Measurements from ENCODE around the gene NPLOC4.
A peak's percentile ranks its signal among the peaks of the same experiment; 100 is the strongest.

NPLOC4 gene

DNA sequence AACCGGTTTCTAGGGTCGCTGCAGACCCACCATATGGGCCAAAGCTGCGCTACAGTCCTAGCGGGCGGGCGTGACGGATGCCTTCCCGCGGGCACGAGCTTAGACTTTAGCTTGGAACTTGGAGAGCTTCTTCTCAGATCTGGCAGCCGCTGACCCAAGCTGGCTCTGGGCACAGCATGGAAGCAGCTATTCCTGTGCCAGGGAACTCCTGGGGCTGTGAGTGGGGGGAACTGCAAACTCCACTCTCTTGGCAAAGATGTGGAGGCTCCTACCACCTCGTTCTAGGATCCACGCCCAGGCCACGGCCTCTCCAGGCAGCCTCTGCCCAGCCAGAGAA is 93.6 kb downstream of the NPLOC4 start:
- no peak overlapping the region for H3K4me3 ChIP-seq (ENCODE audit: low read length)
- H3K27me3 ChIP-seq (replicated peaks; ENCODE audit: control insufficient read depth, insufficient read depth, low read length), result no peaks in the 10 kb centered on the region
- H3K9me3 ChIP-seq (ENCODE audit: control insufficient read depth, low read length), result no peaks in the 10 kb centered on the region
- H3K36me3 ChIP-seq (ENCODE audit: control insufficient read depth, insufficient read depth, low read length, severe bottlenecking), result peaks cover 64% of the 10 kb centered on the region
- H3K4me1 ChIP-seq (ENCODE audit: control insufficient read depth, insufficient read depth, low read length), result no peaks in the 10 kb centered on the region
- H3K9ac ChIP-seq (ENCODE audit: low read length), result no peak overlapping the region
- no peak for DNase-seq (ENCODE audit: low read depth)

DNA sequence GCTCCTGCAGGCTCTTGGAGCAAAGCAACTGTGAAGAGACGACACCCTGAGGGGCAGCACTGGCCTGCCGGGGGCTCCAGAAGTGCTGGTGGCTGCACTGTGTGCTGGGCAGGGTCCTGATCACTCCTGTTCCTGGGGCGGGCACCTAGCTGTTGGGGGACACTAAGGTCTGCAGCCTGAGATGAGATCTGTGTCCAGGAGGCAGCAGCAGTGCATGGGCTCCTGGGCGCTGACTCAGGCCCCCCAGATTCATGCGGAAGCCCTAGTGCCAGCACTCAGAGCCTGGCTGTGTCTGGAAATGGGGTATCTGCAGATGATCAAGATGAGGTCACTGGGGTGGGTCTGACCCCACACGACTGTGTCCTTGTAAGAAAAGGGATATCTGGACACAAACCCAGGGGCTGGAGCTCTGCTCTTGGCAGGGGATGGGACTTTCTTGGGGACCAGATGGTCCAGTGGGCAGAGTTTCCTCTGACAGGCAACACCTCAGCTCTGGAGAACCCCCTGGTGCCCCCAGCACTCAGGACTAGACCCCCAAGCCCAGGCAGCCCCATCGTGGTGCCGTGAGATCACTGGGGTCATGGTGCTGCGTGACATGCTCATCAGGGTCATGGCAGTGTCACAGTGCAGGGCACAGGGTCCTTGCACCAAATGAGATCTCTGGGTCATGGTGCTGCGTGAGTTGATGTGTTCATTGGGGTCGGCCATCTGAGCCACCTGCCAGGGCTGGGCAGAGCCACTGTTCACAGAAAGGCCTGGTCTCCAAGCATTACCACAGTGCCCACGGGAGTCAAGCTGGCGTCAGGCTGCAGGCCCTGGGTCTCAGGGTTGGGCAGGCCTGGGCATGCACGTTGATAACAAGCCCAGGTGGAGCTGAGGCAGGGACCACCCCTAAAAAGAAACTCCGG is 94.2 kb downstream of the NPLOC4 start:
- Histone ChIP-seq H3K9ac (ENCODE audit: low read length) (no peak overlapping the region), H3K36me3 (ENCODE audit: control insufficient read depth, insufficient read depth, low read length, severe bottlenecking) (peaks cover 59% of the 10 kb centered on the region), H3K4me3 (ENCODE audit: low read length) (no peak overlapping the region), H3K27me3 (replicated peaks; ENCODE audit: control insufficient read depth, insufficient read depth, low read length) (no peaks in the 10 kb centered on the region), H3K4me1 (ENCODE audit: control insufficient read depth, insufficient read depth, low read length) (no peaks in the 10 kb centered on the region), H3K9me3 (ENCODE audit: control insufficient read depth, low read length) (no peaks in the 10 kb centered on the region)
- no peak for DNase-seq (ENCODE audit: low read depth)

DNA sequence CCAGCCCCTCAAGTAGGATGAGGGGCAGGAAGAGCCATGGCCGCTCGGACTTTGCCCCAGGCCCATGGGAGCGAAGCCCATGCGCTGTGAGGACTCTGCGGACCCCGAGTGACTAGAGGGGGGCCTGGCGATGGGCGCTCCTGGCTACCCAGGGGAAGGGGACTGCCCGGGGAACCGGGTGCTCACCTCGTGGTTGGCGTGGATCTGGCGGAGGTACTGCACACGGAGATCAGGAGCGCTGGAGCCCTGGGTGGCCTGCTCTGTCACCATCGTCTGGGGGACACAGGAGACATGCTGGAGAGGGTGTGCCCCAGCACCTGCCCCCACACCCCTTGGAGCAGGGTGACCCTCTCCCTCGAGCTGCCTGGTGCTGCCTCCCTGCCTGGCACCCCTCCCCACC is 95.8 kb downstream of the NPLOC4 start:
- peaks cover 5% of the 10 kb centered on the region for H3K27me3 ChIP-seq (replicated peaks; ENCODE audit: control insufficient read depth, insufficient read depth, low read length)
- no peak for DNase-seq (ENCODE audit: low read depth)
- no peak overlapping the region for H3K4me3 ChIP-seq (ENCODE audit: low read length)
- H3K4me1 ChIP-seq (ENCODE audit: control insufficient read depth, insufficient read depth, low read length), result no peaks in the 10 kb centered on the region
- H3K9ac ChIP-seq (ENCODE audit: low read length), result no peak overlapping the region
- H3K9me3 ChIP-seq (ENCODE audit: control insufficient read depth, low read length), result no peaks in the 10 kb centered on the region
- H3K36me3 ChIP-seq (ENCODE audit: control insufficient read depth, insufficient read depth, low read length, severe bottlenecking), result peaks cover 45% of the 10 kb centered on the region

DNA sequence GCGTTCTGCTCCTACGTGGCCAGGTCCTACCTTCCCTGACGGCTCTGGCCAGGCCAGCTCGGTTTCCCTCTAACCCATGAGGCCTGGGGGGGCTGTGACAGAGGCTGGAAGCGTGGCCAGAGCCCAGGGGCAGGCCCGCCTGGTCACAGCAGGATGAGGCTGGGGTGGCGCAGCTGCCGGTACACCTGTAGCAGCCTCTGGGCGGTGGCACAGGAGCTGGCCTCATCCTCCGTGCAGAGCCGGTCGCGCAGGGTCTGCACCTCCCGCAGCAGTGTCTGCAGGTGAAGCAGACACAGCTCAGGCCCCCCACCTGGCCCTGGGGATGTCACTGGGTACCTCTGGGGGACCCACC is 96.3 kb downstream of the NPLOC4 start:
- H3K4me3 ChIP-seq (ENCODE audit: low read length), result no peak overlapping the region
- H3K9me3 ChIP-seq (ENCODE audit: control insufficient read depth, low read length), result no peaks in the 10 kb centered on the region
- no peaks in the 10 kb centered on the region for H3K4me1 ChIP-seq (ENCODE audit: control insufficient read depth, insufficient read depth, low read length)
- H3K36me3 ChIP-seq (ENCODE audit: control insufficient read depth, insufficient read depth, low read length, severe bottlenecking), result peaks cover 40% of the 10 kb centered on the region
- H3K27me3 ChIP-seq (replicated peaks; ENCODE audit: control insufficient read depth, insufficient read depth, low read length), result peaks cover 9% of the 10 kb centered on the region
- H3K9ac ChIP-seq (ENCODE audit: low read length), result no peak overlapping the region
- DNase-seq (ENCODE audit: low read depth), result no peak

DNA sequence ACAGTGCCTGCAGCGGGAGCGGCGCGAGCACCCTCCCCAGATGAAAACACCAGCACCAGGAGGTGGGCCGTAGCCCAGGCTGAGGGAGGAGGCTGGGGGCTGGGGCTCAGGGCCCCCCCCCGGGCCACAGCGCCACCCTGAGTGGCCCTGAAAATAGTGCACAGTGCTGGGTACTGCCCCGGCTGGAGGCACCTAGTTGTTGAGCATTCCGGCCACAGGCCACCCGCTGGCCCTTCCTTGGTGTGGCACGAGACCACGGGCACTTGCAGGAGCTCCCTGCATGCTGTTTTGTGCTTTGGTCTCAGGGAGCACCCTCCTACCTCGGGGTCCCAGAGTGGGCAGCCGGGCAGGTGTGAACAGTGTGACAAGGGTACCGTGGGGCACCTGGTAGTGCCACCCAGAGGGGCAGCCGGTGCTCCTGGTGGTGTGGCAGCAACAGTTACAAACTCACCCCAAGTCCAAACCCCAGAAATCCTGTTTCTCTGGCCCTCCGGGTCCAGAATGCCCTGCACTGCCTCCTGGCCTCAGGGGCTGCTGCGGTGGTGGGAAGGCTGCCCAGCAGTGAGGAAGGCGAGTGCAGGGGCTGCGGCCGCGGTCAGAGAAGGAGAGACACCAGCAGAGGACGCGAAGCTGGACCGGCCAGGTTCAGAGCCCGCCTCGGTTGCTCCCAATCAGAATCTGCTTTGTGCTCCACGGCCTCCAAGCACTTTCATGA is 96.8 kb downstream of the NPLOC4 start:
- no peaks in the 10 kb centered on the region for H3K4me1 ChIP-seq (ENCODE audit: control insufficient read depth, insufficient read depth, low read length)
- no peak overlapping the region for H3K9ac ChIP-seq (ENCODE audit: low read length)
- DNase-seq (ENCODE audit: low read depth), result no peak
- peaks cover 9% of the 10 kb centered on the region for H3K27me3 ChIP-seq (replicated peaks; ENCODE audit: control insufficient read depth, insufficient read depth, low read length)
- H3K9me3 ChIP-seq (ENCODE audit: control insufficient read depth, low read length), result no peaks in the 10 kb centered on the region
- no peak overlapping the region for H3K4me3 ChIP-seq (ENCODE audit: low read length)
- peaks cover 35% of the 10 kb centered on the region for H3K36me3 ChIP-seq (ENCODE audit: control insufficient read depth, insufficient read depth, low read length, severe bottlenecking)

DNA sequence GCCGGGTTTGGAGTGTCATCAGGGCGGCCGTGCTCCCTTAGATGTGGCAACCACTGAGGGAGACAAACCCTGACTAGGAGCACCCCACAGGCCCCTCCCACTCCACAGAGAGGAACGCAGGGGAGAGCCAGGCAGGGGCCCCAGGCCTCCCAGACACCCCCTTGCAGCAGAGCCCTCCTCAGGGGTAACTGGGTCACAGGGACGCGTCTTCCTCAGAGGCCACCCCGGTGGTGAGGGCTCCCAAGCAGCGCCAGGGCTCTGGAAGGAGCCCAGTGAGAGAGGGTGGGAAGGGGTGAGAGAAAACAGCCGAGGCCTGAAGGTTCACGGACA is 97.4 kb downstream of the NPLOC4 start:
- H3K27me3 ChIP-seq (replicated peaks; ENCODE audit: control insufficient read depth, insufficient read depth, low read length), result peaks cover 9% of the 10 kb centered on the region
- H3K4me1 ChIP-seq (ENCODE audit: control insufficient read depth, insufficient read depth, low read length), result no peaks in the 10 kb centered on the region
- no peak for DNase-seq (ENCODE audit: low read depth)
- no peak overlapping the region for H3K9ac ChIP-seq (ENCODE audit: low read length)
- H3K9me3 ChIP-seq (ENCODE audit: control insufficient read depth, low read length), result no peaks in the 10 kb centered on the region
- H3K36me3 ChIP-seq (ENCODE audit: control insufficient read depth, insufficient read depth, low read length, severe bottlenecking), result peaks cover 31% of the 10 kb centered on the region
- no peak overlapping the region for H3K4me3 ChIP-seq (ENCODE audit: low read length)

DNA sequence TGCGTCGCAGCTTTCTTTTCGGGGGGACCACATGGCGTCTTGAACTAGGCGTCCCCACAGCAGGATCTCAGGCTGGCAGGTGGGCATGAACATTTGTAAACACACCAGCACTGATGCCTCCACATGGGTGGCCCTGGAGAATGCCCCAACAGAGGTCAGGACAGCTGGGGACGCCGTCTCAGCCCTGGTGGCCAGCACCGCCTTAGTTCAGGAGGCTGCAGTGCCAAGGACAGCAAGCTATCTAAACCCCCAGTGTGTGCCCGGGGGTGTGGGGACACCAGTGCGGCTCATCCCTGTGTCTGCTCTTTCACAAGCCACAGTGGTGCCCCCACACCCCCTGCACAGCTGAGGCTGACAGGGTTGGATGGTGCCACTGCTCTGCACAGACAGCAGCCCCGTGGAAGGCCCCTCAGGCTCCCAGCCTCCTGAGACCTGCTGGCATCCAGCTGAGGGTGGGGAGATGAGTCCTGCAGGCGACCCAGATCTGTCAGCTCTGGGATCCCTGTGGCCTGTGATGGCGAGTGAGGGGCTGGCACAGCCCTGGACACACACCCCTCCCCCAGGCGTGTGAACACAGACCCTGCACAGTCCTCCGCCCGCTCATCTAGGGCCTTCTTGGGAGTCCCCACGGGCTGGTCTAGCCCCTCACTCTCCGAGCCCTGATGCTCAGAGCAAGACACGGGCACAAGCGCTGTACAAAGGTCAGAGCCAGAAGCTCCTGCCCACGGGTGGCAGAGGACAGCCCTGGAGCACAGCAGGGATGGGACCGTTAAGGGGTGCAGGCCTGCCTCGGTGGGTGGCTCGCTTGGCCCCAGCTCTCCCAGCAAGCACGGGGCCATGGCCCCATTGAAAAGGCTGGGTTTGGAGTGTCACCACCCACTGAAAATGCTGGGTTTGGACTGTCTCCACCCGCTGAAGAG is 98.0 kb downstream of the NPLOC4 start:
- no peaks in the 10 kb centered on the region for H3K4me1 ChIP-seq (ENCODE audit: control insufficient read depth, insufficient read depth, low read length)

DNA sequence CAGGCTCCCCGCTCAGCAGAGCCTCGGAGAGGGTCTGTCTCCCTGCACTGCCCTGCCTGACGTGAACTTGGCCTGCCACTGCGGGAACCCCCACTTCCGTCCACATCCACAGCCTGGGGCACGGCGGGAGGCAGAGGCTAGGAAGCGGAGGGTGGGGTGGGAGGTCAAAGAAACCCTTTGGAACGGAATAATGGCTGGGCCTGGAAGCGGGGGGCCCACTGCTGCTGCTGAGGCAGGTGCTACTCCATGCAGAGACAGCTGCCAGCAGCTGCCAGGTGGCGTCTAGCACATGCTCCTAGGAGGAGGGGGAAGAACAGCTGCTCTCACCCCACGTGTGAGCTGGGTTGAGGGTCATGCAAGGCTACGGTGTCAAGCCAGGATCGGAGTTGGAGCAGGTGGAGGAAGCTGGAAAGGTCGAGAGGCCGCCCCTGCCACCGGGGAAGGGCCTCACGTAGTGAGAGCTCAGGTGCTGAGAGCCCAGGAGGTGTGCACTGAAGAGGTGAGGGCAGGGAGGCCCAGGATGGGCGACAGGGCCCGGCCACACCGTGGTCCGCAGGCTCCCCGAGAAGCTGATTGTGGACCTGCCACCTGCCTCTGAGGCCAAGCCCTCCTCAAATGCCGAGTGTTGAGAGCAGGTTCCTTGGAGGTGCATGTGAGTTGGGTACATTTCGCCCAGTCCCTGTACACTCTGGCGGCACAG is 98.9 kb downstream of the NPLOC4 start:
- Histone ChIP-seq H3K9me3 (ENCODE audit: control insufficient read depth, low read length) (no peaks in the 10 kb centered on the region), H3K36me3 (ENCODE audit: control insufficient read depth, insufficient read depth, low read length, severe bottlenecking) (peaks cover 16% of the 10 kb centered on the region), H3K4me1 (ENCODE audit: control insufficient read depth, insufficient read depth, low read length) (no peaks in the 10 kb centered on the region), H3K9ac (ENCODE audit: low read length) (no peak overlapping the region), H3K4me3 (ENCODE audit: low read length) (no peak overlapping the region), H3K27me3 (replicated peaks; ENCODE audit: control insufficient read depth, insufficient read depth, low read length) (peaks cover 9% of the 10 kb centered on the region)
- DNase-seq (ENCODE audit: low read depth), result no peak

More for the DNA sequence above, 98.0 kb downstream of the NPLOC4 start:
- Histone ChIP-seq H3K27me3 (replicated peaks; ENCODE audit: control insufficient read depth, insufficient read depth, low read length) (peaks cover 9% of the 10 kb centered on the region), H3K4me3 (ENCODE audit: low read length) (no peak overlapping the region), H3K9ac (ENCODE audit: low read length) (no peak overlapping the region), H3K36me3 (ENCODE audit: control insufficient read depth, insufficient read depth, low read length, severe bottlenecking) (peaks cover 25% of the 10 kb centered on the region), H3K9me3 (ENCODE audit: control insufficient read depth, low read length) (no peaks in the 10 kb centered on the region)
- DNase-seq (ENCODE audit: low read depth), result no peak

DNA sequence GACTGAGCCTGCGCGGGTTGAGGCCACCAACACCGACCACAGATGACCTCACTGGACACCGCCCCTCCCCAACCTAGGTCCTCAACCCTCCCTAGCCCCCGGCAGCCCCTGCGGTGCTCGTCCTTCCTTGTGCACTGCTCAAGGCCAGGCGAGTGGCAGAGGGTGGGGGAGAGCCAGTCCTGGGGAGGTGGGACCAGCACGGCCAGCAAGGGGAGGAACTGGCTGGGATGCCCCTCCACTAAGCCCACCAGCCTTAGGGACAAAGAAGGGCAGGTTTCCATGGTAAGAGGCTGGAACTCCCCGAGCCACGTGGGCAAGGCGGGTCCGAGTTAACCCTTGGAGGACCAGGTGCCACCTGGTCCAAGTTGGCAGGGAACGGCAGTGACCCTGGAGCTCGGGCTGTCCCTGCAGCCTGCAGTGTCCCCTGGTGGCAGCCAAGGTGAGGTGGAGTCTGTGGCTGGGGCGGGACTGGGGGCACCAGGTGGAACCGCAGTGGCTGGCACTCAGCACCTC is 99.5 kb downstream of the NPLOC4 start:
- Histone ChIP-seq H3K27me3 (replicated peaks; ENCODE audit: control insufficient read depth, insufficient read depth, low read length) (peaks cover 9% of the 10 kb centered on the region), H3K9ac (ENCODE audit: low read length) (no peak overlapping the region), H3K9me3 (ENCODE audit: control insufficient read depth, low read length) (no peaks in the 10 kb centered on the region), H3K4me3 (ENCODE audit: low read length) (no peak overlapping the region), H3K4me1 (ENCODE audit: control insufficient read depth, insufficient read depth, low read length) (no peaks in the 10 kb centered on the region), H3K36me3 (ENCODE audit: control insufficient read depth, insufficient read depth, low read length, severe bottlenecking) (peaks cover 10% of the 10 kb centered on the region)
- peak; percentile 29 for DNase-seq (ENCODE audit: low read depth)

DNA sequence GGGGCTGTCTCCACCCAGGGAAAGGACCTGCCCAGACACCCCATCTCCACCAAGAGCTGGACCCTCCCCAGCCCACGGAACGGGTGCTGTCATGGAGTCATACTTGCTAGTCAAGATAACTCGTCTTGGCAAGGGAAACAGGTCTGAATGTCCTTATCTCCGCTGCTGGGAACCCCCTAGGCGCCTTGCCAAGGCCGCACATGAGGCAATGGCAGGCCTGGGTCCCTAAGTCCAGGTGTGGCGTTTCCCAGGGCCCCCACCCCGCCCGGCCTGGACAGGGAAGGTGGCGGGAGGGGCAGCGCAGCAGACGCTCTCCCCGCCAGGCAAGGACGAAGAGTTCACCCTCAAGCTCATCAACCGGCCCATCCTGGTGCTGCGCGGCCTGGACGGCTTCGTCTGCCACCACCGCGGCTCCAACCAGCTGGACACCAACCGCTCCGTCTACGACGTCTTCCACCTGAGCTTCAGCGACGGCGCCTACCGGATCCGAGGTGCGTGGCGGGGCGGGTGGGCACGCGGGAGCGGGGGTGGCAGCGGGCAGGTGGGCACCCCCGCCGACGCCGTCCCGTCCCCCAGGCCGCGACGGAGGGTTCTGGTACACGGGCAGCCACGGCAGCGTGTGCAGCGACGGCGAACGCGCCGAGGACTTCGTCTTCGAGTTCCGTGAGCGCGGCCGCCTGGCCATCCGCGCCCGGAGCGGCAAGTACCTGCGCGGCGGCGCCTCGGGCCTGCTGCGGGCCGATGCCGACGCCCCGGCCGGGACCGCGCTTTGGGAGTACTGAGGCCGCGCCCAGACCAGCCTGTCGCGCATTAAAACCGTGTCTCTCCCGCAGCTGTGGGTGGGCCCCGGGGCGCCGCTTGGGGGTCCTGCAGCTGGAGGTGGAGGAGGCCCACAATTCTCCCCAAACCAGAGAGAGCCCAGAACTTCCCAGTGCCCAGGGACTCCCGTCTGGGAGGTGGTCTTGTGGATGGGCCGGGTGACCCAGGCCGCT is 100.3 kb downstream of the NPLOC4 start:
- H3K27me3 ChIP-seq (replicated peaks; ENCODE audit: control insufficient read depth, insufficient read depth, low read length), result peaks cover 9% of the 10 kb centered on the region

More for the DNA sequence above, 100.3 kb downstream of the NPLOC4 start:
- no peak overlapping the region for H3K9ac ChIP-seq (ENCODE audit: low read length)
- H3K36me3 ChIP-seq (ENCODE audit: control insufficient read depth, insufficient read depth, low read length, severe bottlenecking), result peaks cover 10% of the 10 kb centered on the region
- no peak overlapping the region for H3K4me3 ChIP-seq (ENCODE audit: low read length)
- no peak for DNase-seq (ENCODE audit: low read depth)
- H3K4me1 ChIP-seq (ENCODE audit: control insufficient read depth, insufficient read depth, low read length), result no peaks in the 10 kb centered on the region
- H3K9me3 ChIP-seq (ENCODE audit: control insufficient read depth, low read length), result no peaks in the 10 kb centered on the region

Measured in adipocyte (in vitro differentiated cells).